Muscle of leg (tissue), 11 donors: ENCODE measurements around the gene TRAF6. TPM values are rescaled to one million over a fixed set of nuclear protein-coding genes. Genes with fewer than 3 reads are reported as not detected.

Experiments
- DNase-seq: peaks from one replicate; pipeline ENCODE4 v3.0.0; 2013
- H3K27ac ChIP-seq: one replicate; pipeline ENCODE4 v1.5.1; 2013; ENCODE audit warnings: mild to moderate bottlenecking, low read length, control low read depth
- H3K27me3 ChIP-seq: one replicate; pipeline ENCODE4 v1.6.1; 2013; ENCODE audit warnings: low read length; ENCODE audit not compliant: control insufficient read depth, insufficient read depth
- H3K36me3 ChIP-seq: one replicate; pipeline ENCODE4 v1.6.1; 2013; ENCODE audit warnings: low read length; ENCODE audit not compliant: control insufficient read depth, insufficient read depth
- H3K4me1 ChIP-seq: one replicate; pipeline ENCODE4 v1.6.1; 2013; ENCODE audit warnings: low read length; ENCODE audit not compliant: control insufficient read depth, insufficient read depth
- H3K4me3 ChIP-seq: one replicate; pipeline ENCODE4 v1.5.1; 2013; ENCODE audit warnings: low read length, control low read depth
- H3K9me3 ChIP-seq: replicated peaks from 2 replicates; pipeline ENCODE4 v1.6.1; 2013; ENCODE audit warnings: low read depth, low read length; ENCODE audit not compliant: control insufficient read depth
- WGBS: methylation state at CpG from one replicate; pipeline ENCODE4 v1.1.5; 2013; ENCODE audit warnings: missing lambda C conversion rate; ENCODE audit not compliant: insufficient coverage; 5-methylcytosine and 5-hydroxymethylcytosine counted together
- polyA plus RNA-seq, 8 donors: library from polyadenylated mRNA; unstranded; fragments of 120-200 nt; gene quantifications; one replicate each; pipeline versions ENCODE4 v1.2.1 to v1.2.3, GENCODE V29; 2013; ENCODE audit warnings: inconsistent platforms in 1 of 8, low replicate concordance in 1 of 8; ENCODE audit not compliant: insufficient read length in 8 of 8, insufficient read depth in 1 of 8
- total RNA-seq: library from RNA; stranded (reverse); fragments of 120-200 nt; gene quantifications from one replicate; pipeline ENCODE4 v1.2.4, GENCODE V29; 2013

Gene TRAF6
- total and polyA plus RNA-seq, 9 donors: 13.4 to 19.8 (median 16.6) TPM

- H3K9me3 ChIP-seq: no peaks in the 10 kb centered on the region
- H3K27ac ChIP-seq: no peak overlapping the region
- WGBS: 88% methylated on average over 1 of the region's 2 CpGs
- H3K27me3 ChIP-seq: no peaks in the 10 kb centered on the region
- H3K4me3 ChIP-seq: no peak overlapping the region
- peaks cover 5% of the 10 kb centered on the region for H3K4me1 ChIP-seq
- peaks cover 9% of the 10 kb centered on the region for H3K36me3 ChIP-seq
- DNase-seq: no peak
These were observed 68.4 kb downstream of the TRAF6 start for GRCh38 chr11:36441610-36442208.

- WGBS: no CpG with 5 or more reads among the region's 5 CpGs
- Histone ChIP-seq H3K27ac (no peak overlapping the region), H3K27me3 (no peaks in the 10 kb centered on the region), H3K9me3 (no peaks in the 10 kb centered on the region), H3K4me3 (no peak overlapping the region), H3K4me1 (peaks cover 5% of the 10 kb centered on the region), H3K36me3 (peaks cover 12% of the 10 kb centered on the region)
- no peak for DNase-seq
These were observed 71.9 kb downstream of the TRAF6 start for GRCh38 chr11:36438126-36438525.

- 93% methylated on average over 2 of the region's 3 CpGs for WGBS
- H3K9me3 ChIP-seq: no peaks in the 10 kb centered on the region
- no peaks in the 10 kb centered on the region for H3K27me3 ChIP-seq
- peaks cover 5% of the 10 kb centered on the region for H3K4me1 ChIP-seq
- peaks cover 9% of the 10 kb centered on the region for H3K36me3 ChIP-seq
- no peak overlapping the region for H3K4me3 ChIP-seq
- DNase-seq: no peak
- no peak overlapping the region for H3K27ac ChIP-seq
These were observed 72.7 kb downstream of the TRAF6 start for GRCh38 chr11:36437413-36437812.

Other genes with a start within 250 kb of the TRAF6 start
- 70.2 TPM for gene COMMD9, start 220.8 kb downstream of the TRAF6 start, total RNA-seq
- 10 to 100 TPM; 46.4 to 59.5 (median 53.8) TPM for gene COMMD9, start 220.8 kb downstream of the TRAF6 start, polyA plus RNA-seq
- gene PRR5L, start 214.0 kb downstream of the TRAF6 start, total RNA-seq: 8.8 TPM
- 10 to 100 TPM in 1 of 8 donors, 1 to 10 TPM in 7; 6.7 to 10.4 (median 7.0) TPM for gene PRR5L, start 214.0 kb downstream of the TRAF6 start, polyA plus RNA-seq
- 5.8 TPM for gene RAG1, start 57.7 kb upstream of the TRAF6 start, total RNA-seq
- 10 to 100 TPM in 1 of 8 donors, 1 to 10 TPM in 7; 6.2 to 12.4 (median 8.7) TPM for gene RAG1, start 57.7 kb upstream of the TRAF6 start, polyA plus RNA-seq
- gene IFTAP, start 84.2 kb upstream of the TRAF6 start, total RNA-seq: 54.5 TPM
- 10 to 100 TPM; 40.3 to 57.4 (median 41.9) TPM for gene IFTAP, start 84.2 kb upstream of the TRAF6 start, polyA plus RNA-seq
- gene RAG2, start 88.0 kb upstream of the TRAF6 start, total RNA-seq: 0.09 TPM
- under 1 TPM in 5 of 8 donors, not detected in 3; 0.18 to 0.53 (median 0.28) TPM for gene RAG2, start 88.0 kb upstream of the TRAF6 start, polyA plus RNA-seq